Embryonic facial prominence (tissue), 1 donor: Measurements from ENCODE around the gene CSNK1G2.

Experiments used
- DNase-seq: peaks from one replicate; pipeline ENCODE4 v3.0.0-alpha.2; 2016; ENCODE audit errors: extremely low spot score

CSNK1G2 gene

DNA sequence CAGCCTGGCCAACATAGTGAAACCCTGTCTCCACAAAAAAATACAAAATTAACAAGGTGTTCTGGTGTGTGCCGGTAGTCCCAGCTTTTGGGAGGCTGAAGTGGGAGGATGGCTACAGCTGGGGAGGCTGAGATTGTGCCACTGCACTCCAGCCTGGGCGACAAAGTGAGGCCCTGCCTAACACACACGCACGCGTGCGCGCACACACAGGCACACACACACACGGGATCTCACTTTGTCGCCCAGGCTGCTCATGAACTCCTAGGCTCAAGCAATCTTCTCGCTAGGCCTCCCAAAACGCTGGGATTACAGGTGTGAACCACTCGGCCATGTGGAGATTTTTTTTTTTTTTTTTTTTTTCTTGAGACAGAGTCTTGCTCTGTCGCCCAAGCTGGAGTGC lies 77.8 kb downstream of the CSNK1G2 start:
- DNase-seq: no peak

GRCh38 chr19:2021453-2022140 lies 80.6 kb downstream of the CSNK1G2 start:
- DNase-seq: no peak

GRCh38 chr19:2022289-2022688 lies 81.3 kb downstream of the CSNK1G2 start:
- DNase-seq: no peak

GRCh38 chr19:2026770-2027169 lies 85.8 kb downstream of the CSNK1G2 start:
- no peak for DNase-seq

DNA sequence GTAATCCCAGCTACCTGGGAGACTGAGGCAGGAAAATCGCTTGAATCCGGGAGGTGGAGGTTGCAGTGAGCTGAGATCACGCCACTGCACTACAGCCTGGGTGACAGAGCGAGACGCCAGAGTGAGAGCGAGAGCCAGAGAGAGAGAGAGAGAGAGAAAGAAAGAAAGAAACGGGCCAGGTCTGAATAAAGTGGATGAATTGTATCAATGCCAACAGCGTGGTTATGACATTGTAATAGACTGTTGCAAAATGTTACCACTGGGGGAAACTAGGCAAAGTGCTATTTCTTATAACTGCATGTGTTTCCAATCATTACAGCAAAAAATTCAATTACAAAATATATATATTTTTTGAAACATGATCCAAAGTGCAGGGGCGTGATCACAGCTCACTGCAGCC lies 86.4 kb downstream of the CSNK1G2 start:
- DNase-seq: no peak
